HG03378 (cell line): ENCODE data around the gene TRMT1.

Experiments used
- ATAC-seq: cut with Tn5 transposase; IDR thresholded peaks from one replicate; pipeline ENCODE4 v1.9.1; 2021; ENCODE audit warnings: mild to moderate bottlenecking, moderate library complexity; ENCODE audit not compliant: unreplicated experiment

The TRMT1 gene

GRCh38 chr19:13103581-13104359 is 12.8 kb downstream of the TRMT1 start:
- ATAC-seq, result no peak

- ATAC-seq, result peak; percentile 29
Observed at GRCh38 chr19:13102666-13103580, 13.6 kb downstream of the TRMT1 start, which contains the start of gene LYL1. Gene LYL1 (minus strand): TSS chr19:13102858. CDS start chr19:13101171, 1,687 bp downstream.

DNA sequence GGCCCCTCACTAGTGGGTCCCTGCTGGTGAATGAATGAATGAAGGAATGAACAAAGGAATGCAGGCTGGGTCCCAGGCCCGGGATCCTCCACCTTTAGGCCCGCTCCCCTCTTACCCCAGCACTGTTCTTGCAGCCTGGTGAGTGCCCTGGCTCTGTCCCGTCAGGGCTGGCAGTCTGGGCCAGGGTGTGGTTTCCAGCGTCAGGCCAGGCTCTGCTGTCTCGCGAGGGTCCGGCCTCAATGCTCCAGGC is 14.2 kb downstream of the TRMT1 start:
- no peak for ATAC-seq

- ATAC-seq, result no peak
Observed at GRCh38 chr19:13101590-13102415, 14.7 kb downstream of the TRMT1 start.

- no peak for ATAC-seq
Observed at GRCh38 chr19:13100841-13101589, 15.5 kb downstream of the TRMT1 start.

DNA sequence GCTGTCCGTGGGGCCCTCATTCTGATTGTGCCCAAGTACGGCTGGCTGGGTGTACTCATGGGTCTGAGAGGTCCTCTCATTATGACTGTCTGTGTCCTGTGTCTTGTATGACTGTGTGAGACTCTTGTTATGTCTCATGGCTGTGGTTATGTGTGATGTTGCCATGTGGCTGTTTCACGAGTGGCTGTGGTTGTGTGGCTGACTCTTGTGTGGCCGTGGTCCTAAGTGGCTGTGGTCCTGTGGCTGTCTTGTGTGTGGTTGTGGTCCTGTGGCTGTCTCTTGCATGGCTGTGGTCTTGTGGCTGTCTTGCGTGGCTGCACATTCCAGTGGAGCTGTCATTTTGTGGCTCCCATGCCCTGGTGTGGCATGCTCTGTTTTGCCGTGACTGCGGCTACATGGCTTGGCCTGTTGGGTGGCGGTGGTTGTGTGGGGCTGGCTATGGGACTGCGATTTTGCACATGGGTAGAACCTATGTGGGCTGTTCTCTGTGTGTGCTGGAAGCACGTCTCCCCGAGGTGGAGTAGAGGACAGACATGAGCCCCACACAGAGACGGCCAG is 16.4 kb downstream of the TRMT1 start:
- ATAC-seq, result no peak

GRCh38 chr19:13099073-13099999 is 17.2 kb downstream of the TRMT1 start:
- no peak for ATAC-seq

- no peak for ATAC-seq
Observed at GRCh38 chr19:13098277-13099072, 18.1 kb downstream of the TRMT1 start.

DNA sequence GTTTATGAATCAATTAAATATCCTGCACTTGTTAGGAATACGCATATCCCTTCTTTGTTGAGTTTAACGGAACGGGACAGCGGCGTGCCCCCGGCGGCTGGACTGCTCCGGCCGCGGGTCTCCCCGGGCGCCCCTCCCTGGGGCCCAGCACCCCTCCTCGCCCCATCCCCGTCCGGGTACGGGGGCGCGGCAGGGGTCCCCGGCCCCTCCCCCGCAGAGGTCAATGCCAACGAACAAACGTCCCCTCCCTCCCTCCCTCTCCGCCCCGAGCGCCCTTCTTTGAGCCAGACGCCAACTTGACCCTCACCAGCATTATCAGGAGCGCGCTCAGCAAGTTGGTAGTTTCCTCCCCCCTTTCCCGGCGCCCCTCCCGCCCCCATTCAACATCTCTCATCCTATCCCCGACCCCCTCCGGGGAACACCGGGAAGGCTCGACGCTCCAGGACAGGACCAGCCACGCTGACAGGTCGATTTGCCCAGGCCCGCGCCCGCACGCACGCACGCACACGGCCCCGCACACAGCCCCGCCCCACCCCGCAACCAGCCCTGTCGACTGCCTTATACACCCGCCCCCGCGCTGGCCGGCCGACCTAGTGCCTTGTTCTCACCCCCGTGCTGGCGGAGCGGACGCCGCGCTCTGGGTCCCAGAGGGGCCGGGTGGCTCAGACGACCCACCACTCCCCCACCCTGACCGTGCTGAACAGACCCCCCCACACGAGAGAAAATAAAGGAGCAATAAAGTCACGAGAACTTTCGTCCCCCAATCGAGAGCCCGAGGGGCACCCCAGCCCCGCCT is 18.9 kb downstream of the TRMT1 start:
- ATAC-seq, result no peak

DNA sequence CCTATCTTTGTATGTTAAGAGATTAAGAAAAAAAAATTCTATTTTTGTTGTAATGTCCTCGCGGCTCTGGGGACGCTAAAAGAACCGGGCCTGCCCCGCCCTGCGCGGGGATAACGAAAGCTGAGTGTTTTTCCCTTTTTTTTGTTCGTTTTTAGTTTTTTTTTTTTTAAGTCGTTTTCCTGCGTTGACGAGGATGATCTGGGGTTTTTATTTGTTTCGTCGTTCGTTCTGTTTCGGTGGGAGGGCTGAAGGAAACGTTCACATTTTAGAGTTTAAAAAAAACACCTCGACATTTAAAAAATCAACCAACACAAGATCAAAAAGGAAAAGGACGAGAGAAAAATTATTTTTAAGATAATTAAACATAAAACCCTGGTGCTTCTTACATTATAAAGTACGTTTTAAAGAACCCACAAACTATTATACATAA is 19.5 kb downstream of the TRMT1 start:
- ATAC-seq, result no peak

GRCh38 chr19:13095934-13096927 is 20.3 kb downstream of the TRMT1 start:
- no peak for ATAC-seq

- ATAC-seq, result no peak
Observed at GRCh38 chr19:13095393-13095784, 21.2 kb downstream of the TRMT1 start.

- ATAC-seq, result no peak
Observed at GRCh38 chr19:13094771-13095392, 21.7 kb downstream of the TRMT1 start.

DNA sequence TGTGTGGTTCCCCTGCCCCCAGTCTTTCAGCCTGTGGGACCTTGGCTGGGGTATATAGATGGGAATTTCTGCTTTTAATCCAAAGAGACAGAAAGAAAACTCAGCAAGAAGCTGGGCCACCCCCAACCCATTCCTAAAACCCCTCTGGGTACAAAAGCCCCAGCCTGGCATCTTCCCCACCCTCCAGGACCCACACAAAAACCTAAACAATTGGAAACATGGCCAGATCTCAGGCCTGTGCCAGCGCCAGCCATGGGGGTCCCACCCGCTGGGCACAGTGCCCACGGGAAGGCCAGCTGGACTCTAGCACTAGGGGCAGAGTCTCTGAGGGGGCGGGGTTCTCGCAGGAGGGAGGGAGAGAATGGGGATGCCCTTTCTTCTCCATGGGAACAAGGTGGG is 22.4 kb downstream of the TRMT1 start:
- ATAC-seq, result peak; percentile 3

GRCh38 chr19:13093407-13094105 is 23.0 kb downstream of the TRMT1 start:
- peak; percentile 52 for ATAC-seq
